HG03565 (cell line): ENCODE results near the gene MEPE.

Source experiments
- ATAC-seq: cut with Tn5 transposase; IDR thresholded peaks from one replicate; pipeline ENCODE4 v1.9.1; 2021; ENCODE audit warnings: mild to moderate bottlenecking, moderate library complexity; ENCODE audit not compliant: unreplicated experiment

MEPE gene

DNA sequence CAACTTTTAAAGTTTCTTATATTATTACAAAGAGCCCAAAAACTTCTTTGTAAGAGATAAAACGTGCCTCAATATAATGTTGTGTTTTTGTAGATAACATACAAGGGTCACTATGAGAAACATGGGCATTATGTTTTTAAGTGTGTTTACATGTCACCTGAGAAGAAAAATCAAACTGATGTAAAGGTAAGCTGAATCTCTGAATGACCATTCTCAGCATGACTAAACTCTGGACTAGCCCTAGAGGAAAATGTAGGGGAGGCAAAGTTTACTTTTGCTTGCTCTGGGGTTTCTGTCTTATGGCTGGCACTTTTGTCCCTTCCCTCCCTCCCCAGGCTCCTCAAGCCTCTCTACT, 6.8 kb downstream of the MEPE start:
- ATAC-seq = no peak

DNA sequence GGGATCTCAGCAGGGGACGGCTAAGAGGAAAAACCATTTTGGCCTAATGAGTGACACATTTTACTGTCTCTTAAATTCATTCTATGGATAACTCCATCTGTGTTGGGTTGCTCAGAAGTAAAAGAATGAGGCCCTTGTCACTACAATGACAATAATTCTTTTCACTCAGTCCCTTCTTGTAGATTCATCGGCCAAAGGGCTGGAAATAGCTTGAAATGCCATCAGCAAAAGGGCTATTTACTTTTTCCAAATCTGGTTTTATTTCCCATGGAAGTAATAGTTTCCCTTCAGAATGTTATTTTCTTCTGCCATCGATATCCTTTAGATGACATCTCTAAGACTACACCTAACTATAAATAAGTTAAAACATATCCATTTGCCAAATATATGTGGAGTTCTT, 7.4 kb downstream of the MEPE start:
- no peak for ATAC-seq

DNA sequence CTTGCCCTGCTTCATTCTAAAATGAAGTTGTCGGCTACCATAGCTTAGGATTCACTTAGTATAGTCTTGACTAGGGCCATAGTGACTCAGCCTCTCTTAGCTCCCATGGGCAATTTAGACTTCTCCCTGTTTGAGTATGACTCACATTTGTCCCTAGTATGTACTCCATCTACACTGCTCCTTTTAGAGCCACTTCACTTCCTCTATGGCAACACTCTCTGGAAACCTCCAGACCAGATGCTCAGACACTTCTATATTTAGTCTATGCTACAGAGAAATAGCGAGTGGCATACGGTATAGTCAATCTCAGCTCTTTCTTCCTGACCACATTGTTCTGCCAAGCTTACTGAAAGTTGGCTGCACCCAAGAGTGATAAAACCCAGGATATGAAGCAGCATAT, 11.2 kb downstream of the MEPE start:
- no peak for ATAC-seq

- ATAC-seq = no peak
These were observed 11.7 kb downstream of the MEPE start for GRCh38 chr4:87844452-87844851.

DNA sequence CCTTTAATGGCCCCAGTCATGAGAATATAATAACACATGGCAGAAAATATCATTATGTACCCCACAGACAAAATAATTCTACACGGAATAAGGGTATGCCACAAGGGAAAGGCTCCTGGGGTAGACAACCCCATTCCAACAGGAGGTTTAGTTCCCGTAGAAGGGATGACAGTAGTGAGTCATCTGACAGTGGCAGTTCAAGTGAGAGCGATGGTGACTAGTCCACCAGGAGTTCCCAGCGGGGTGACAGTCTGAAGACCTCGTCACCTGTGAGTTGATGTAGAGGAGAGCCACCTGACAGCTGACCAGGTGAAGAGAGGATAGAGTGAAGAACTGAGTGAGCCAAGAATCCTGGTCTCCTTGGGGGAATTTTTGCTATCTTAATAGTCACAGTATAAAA, 13.5 kb downstream of the MEPE start:
- no peak for ATAC-seq

DNA sequence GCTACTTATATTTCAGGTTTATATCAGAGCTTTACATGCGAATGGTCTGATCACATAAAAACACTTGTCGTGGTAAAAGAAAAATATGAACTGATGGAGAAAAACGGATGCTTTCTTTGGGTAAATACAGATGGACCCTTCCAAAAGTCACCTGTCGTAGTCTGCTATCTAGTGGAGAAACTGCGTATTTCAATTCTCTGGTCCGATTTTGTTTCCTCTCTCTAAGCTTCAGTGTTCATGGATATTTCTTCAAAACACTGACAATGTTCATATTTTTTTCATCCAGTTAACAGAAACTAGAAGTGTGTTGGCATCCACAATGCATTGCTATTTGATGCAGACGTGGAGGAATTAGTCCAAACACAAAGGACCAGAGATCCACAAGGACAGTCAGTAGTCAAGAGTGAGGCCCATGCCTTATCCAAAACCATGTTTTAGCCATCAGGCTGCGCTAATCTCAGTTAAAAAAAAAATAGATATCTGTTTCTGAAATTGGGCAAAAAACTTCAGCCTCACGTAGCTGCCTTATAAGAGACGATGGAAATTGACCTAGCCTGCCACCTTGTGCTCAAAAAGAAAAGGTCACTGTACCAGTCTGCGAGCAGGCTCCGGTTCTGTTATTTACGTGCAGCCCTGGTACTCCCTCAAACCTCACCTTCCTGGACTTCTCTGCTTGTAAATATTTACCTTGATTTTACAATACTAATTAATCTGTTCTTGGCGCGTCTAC, 16.0 kb downstream of the MEPE start:
- ATAC-seq = peak; percentile 84

DNA sequence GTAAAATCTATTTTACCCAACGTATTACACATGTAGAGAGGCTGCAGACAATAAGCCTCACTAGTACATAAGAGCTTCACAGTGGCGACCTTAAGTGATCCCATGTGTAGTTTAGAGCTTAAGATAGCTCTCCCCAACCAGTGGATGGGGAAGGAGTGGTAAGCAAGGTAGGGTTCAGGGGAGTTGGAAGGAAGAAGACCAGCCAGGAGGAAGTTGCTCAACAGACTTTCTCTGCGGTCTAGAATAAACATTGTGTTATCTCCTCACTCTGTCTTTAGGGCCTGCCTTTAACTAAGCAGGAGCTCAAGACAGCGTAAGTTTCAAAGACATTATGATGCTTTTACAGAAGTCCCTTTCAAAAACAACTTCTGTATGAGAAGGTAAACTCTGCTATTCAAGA, 16.8 kb downstream of the MEPE start:
- no peak for ATAC-seq

DNA sequence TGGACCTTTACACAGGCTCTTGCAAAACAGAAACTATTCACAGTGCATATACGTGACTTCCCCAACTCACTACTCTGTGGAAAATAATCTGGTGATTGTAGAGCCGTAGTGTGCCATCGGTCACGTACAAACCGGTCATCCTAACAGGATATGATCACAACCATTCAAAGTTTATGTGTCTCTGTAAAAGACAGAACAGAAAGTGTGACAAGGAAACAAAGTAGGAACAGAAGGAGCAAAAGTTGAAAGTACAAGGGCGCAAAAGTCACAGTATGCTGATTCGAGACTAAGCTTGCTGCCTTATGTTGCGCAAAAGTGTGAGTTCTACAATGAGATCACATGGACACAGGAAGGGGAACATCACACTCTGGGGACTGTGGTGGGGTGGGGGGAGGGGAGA, 18.6 kb downstream of the MEPE start:
- no peak for ATAC-seq

DNA sequence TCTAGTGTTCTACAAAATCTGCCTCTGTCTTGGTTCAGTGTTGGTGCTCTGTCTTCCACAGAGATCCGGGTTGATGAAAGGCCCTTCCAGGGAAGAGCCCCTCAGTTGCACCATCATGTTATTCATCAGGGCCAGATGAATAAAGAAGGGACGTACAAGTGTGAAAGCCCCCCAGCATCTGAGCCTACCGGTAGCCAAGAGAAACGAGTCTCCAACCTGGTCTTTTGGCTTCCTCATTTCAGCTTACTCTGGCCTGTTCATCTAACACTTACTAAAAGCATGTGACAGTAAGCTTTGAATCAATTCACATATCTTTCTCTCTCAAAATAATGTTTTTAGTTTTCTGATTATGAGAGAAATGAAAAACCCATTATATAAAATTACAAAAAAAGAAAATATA, 19.2 kb downstream of the MEPE start:
- ATAC-seq = no peak

- ATAC-seq = no peak
These were observed 20.3 kb downstream of the MEPE start for GRCh38 chr4:87853108-87853507.

GRCh38 chr4:87853891-87854290, 21.1 kb downstream of the MEPE start:
- no peak for ATAC-seq

DNA sequence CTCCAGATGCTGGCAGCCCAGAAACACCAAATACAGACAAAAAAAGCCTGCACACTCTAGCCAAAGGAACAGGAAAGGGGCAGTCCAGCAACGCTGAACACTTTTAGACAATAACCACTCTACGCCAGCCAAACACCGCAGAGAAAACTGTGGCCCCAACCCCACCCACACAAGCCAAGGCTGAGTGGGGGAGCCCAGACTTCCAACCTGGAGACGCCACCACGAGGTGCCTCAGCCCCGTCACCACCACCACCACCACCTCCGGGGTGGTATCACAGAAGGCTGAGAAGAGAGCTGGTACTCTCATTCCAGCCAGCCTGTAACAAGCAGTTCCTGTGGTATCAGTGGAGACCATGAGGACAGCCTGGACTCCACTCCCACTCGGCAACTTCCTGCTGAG, 22.8 kb downstream of the MEPE start:
- ATAC-seq = no peak

DNA sequence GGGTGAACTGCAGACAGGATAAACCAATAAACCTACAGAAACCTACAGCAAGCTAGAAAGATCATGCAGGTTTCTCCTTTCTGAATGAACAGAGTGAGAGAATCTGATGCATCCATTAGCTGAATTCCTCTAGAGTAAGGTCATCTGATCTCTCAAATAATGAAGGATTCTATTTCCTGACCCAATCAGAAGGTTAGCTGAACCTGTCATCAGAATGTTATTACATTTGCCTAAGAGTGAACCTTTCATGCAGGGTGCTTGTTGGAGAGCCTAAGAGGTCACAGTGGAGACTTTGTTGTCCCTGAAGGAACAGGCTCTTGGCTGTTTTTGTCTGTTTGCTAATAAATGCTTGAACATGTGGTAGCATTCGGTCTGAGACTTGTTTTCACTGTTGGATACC, 24.0 kb downstream of the MEPE start:
- no peak for ATAC-seq

- ATAC-seq = no peak
These were observed 25.0 kb downstream of the MEPE start for GRCh38 chr4:87857789-87858188.

GRCh38 chr4:87862236-87862635, 29.5 kb downstream of the MEPE start:
- ATAC-seq = no peak

- no peak for ATAC-seq
These were observed 30.7 kb downstream of the MEPE start for GRCh38 chr4:87863486-87863885.

DNA sequence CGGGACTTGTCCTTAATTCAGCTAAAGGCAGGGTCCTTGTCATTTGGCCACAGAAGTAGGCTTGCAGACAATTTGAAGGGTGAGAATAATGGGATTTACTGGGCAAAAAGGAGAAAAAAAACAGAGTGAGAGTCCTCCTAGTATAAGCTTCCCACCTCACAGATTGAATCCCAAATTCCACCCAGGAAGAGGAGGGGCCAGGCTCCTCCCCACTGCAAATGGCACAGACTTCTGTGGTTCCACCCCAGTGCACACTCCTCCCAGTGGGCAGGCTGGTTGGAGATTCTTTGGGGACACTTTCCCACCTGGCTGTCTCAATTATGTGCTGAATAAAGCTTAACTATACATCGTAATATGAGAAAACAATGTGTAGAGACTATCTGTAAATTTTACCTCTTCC, 31.6 kb downstream of the MEPE start:
- ATAC-seq = no peak

DNA sequence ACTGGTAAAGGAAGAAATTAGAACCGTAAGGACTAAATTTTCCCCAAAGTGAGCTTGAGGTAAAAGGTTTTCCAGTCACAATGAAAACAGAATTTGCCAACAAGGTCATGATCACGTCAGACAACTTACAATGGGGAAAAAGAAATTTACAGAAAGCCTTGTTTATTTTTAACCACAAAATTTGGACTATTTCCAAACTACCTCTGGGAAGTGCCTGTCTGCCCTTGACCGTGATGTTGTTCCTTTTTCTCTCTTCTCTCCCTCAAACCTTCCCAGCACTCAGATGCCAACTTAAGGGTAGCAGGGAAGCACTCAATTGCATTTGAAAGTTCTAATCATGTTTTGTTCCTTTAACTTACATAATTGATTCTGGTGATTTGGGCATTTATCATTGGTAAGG, 32.5 kb downstream of the MEPE start:
- ATAC-seq = no peak

DNA sequence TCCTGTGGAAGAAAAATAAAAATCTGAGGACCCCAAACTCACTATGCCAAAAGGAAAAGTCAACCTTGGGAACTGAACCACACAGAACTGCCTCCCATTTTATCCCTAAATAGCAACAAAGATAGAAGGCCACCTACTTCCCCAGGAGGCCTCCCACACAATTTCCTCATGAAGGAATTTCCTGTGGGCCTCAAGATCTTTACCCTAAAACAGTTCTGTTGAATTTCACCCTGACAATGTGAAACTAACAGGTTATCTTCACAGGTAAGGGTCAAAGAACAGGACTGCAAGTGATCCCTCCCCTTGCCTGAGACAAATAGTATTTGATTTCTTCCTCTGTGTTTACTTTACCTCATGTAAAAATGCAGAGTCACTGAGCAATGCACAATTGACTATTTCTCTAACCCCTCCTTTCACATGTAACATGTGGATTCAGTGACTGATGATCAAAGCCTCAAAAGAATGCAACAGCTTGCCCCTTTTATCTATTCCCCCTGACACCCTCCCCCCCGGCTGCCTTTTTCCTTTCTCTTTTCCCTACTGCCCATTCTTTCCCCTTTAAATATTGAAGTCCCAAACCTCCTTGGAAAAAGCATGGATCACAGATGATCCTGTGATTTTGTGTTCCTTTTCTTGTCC, 33.3 kb downstream of the MEPE start:
- ATAC-seq = no peak

DNA sequence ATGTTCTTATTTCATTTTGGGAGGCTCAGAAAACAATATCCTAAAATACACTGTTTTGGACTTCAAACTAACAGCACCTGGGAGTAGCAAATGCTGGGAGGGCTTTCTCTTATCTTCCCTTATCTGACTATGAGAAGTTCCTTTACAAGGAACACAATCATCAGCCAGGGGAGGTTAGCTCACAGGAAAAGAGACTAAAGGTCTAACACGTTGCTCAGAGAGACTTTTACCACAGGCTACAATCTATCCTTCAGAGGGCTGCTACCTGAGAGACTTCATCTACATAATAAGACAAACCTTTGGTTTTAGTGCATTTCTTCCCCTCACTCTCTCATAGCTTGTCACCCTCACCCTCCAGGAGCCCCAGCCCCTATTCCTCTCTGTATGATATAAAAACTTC, 35.8 kb downstream of the MEPE start:
- ATAC-seq = no peak

GRCh38 chr4:87872028-87872427, 39.3 kb downstream of the MEPE start:
- ATAC-seq = no peak

GRCh38 chr4:87875191-87875590, 42.4 kb downstream of the MEPE start:
- no peak for ATAC-seq

- no peak for ATAC-seq
These were observed 47.3 kb downstream of the MEPE start for GRCh38 chr4:87880106-87880505.
